Neural cell (in vitro differentiated cells): Measurements from ENCODE around the gene FXYD6.

Experiments used
- EP300 ChIP-seq: fragments of 450-650 bp; conservative IDR thresholded peaks from 2 replicates; pipeline ENCODE4 v1.6.1; 2014; ENCODE audit warnings: antibody characterized with exemption, mild to moderate bottlenecking, moderate library complexity; ENCODE audit not compliant: poor library complexity, severe bottlenecking
- EZH2 ChIP-seq: fragments of 200-600, 300-800 bp; shearing (Covaris generic), sonication (generic); IDR thresholded peaks from 2 replicates; pipeline ENCODE4 v1.6.1; 2014; ENCODE audit warnings: antibody characterized with exemption, low read length, borderline replicate concordance, mild to moderate bottlenecking; ENCODE audit not compliant: insufficient read depth, poor library complexity, severe bottlenecking
- POLR2AphosphoS5 ChIP-seq: IDR thresholded peaks from 2 replicates; pipeline ENCODE4 v1.6.1; 2012
- RAD21 ChIP-seq: fragments of 450-650 bp; conservative IDR thresholded peaks from 2 replicates; pipeline ENCODE4 v1.6.1; 2014; ENCODE audit warnings: antibody characterized with exemption, mild to moderate bottlenecking, moderate library complexity
- SMC3 ChIP-seq: fragments of 450-650 bp; conservative IDR thresholded peaks from 2 replicates; pipeline ENCODE4 v1.6.1; 2014; ENCODE audit warnings: antibody characterized with exemption, mild to moderate bottlenecking, moderate library complexity; ENCODE audit not compliant: poor library complexity
- TF ChIP-seq, protein P1 (sequence below): fragments of 450-650 bp; IDR thresholded peaks from 2 replicates; pipeline ENCODE4 v1.5.1; 2014; ENCODE audit warnings: antibody characterized with exemption, mild to moderate bottlenecking, moderate library complexity; ENCODE audit not compliant: poor library complexity, severe bottlenecking
- TF ChIP-seq, protein P2 (sequence below): IDR thresholded peaks from 2 replicates; pipeline ENCODE4 v1.6.1; 2012; ENCODE audit warnings: borderline replicate concordance

DNA sequence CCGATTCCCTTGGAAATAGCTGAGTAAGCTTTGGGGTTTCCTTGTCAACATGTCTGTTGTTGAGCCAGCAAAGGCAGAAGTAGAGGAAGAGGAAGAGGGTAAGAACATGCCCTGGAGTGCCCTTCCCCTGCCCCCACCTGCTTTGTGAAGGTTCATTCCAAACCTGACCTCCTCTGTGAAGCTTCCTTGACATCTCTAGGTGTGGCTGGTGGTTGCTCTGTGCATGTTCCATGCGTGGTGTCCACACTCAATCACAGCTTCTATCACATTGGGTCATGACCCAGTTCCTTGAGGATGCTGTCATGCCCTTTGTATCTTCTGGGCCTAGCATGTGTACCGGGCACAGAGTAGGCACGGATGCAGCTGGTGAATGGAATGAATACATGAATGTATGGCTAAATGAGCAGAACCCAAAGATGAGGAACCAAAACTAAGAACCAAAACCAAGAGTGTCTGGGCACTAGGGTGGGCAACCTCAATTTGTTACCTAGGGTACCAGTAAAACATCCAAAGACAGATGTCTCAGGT lies 23.7 kb upstream of the FXYD6 start:
- TF ChIP-seq EP300 (no peak), SMC3 (no peak), EZH2 (no peak), POLR2AphosphoS5 (no peak), RAD21 (no peak)
- TF ChIP-seq, protein P1, sequence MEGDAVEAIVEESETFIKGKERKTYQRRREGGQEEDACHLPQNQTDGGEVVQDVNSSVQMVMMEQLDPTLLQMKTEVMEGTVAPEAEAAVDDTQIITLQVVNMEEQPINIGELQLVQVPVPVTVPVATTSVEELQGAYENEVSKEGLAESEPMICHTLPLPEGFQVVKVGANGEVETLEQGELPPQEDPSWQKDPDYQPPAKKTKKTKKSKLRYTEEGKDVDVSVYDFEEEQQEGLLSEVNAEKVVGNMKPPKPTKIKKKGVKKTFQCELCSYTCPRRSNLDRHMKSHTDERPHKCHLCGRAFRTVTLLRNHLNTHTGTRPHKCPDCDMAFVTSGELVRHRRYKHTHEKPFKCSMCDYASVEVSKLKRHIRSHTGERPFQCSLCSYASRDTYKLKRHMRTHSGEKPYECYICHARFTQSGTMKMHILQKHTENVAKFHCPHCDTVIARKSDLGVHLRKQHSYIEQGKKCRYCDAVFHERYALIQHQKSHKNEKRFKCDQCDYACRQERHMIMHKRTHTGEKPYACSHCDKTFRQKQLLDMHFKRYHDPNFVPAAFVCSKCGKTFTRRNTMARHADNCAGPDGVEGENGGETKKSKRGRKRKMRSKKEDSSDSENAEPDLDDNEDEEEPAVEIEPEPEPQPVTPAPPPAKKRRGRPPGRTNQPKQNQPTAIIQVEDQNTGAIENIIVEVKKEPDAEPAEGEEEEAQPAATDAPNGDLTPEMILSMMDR, result no peak
- TF ChIP-seq, protein P2, sequence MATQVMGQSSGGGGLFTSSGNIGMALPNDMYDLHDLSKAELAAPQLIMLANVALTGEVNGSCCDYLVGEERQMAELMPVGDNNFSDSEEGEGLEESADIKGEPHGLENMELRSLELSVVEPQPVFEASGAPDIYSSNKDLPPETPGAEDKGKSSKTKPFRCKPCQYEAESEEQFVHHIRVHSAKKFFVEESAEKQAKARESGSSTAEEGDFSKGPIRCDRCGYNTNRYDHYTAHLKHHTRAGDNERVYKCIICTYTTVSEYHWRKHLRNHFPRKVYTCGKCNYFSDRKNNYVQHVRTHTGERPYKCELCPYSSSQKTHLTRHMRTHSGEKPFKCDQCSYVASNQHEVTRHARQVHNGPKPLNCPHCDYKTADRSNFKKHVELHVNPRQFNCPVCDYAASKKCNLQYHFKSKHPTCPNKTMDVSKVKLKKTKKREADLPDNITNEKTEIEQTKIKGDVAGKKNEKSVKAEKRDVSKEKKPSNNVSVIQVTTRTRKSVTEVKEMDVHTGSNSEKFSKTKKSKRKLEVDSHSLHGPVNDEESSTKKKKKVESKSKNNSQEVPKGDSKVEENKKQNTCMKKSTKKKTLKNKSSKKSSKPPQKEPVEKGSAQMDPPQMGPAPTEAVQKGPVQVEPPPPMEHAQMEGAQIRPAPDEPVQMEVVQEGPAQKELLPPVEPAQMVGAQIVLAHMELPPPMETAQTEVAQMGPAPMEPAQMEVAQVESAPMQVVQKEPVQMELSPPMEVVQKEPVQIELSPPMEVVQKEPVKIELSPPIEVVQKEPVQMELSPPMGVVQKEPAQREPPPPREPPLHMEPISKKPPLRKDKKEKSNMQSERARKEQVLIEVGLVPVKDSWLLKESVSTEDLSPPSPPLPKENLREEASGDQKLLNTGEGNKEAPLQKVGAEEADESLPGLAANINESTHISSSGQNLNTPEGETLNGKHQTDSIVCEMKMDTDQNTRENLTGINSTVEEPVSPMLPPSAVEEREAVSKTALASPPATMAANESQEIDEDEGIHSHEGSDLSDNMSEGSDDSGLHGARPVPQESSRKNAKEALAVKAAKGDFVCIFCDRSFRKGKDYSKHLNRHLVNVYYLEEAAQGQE, result no peak
